ENCODE measurements around the gene TRAPPC12.
"Not testable (repeated sequence)": the region's sequence is repeated elsewhere in the genome, so short reads cannot be mapped to it uniquely, and the experiment has no call there.

Gene TRAPPC12

GRCh38 chr2:3379647-3380534 lies at the start of gene TRAPPC12:
TSS of gene TRAPPC12 (plus strand) at chr2:3379694. CDS start at chr2:3387624, 7,930 bp downstream.
- DNase-seq (ENCODE audit: low read depth): peak; percentile 92

GRCh38 chr2:3332133-3332532 lies 47.4 kb upstream of the TRAPPC12 start:
- DNase-seq (ENCODE audit: low read depth): no peak

GRCh38 chr2:3334392-3335345 lies 44.8 kb upstream of the TRAPPC12 start:
- no peak for DNase-seq (ENCODE audit: low read depth)

DNA sequence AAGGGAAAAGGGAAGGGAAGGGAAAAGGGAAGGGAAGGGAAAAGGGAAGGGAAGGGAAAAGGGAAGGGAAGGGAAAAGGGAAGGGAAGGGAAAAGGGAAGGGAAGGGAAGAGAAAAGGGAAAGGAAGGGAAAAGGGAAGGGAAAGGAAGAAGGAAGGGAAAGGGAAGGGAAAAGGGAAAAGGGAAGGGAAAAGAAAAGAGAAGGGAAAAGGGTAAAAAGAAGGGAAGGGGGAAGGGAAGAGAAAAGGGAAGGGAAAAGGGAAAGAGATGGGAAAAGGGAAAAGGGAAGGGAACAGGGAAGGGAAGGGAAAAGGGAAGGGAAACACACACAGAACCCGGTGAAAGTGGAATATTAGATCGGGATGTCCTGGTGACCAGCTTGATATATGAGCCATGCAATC lies 42.6 kb upstream of the TRAPPC12 start:
- DNase-seq (ENCODE audit: low read depth): no peak

GRCh38 chr2:3338340-3338739 lies 41.2 kb upstream of the TRAPPC12 start:
- DNase-seq (ENCODE audit: low read depth): no peak

DNA sequence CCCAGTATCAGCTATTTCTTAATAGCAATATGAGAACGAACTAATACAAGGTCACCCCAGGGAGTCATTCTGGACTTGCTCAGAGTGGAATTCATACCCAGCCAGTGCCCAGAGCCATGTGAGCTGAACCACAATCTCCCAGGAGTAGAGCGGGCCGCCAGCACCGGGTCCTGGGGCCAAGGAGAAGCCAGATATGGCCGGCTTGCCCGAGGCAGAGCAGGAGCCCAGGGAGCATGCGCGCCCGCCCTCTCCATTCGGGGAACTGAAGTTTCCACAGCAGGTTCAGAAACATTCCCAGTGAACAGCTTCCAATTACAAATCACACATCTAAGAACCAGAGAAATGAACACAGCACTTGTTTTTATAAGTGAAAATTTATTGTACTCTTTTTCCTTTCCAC lies 39.4 kb upstream of the TRAPPC12 start:
- DNase-seq (ENCODE audit: low read depth): no peak

DNA sequence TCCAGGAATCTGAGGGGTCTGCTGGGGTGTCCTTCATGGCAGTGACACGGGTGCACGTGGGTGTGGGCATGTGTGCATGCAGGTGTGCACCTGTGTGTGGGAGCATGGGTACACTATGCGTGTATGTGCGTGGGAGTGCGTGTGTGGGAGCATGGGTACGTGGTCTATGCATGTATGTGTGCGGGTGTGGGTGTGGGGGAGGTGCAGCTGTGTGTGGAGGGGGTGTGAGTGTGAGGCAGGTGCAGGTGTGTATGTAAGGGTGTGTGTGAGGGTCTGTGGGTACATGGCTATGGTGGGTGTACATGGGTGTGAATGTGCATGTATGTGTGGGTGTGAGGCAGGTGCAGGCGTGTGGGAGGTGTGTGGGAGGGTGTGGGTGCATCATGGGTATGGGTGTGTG lies 38.2 kb upstream of the TRAPPC12 start:
- no peak for DNase-seq (ENCODE audit: low read depth)

DNA sequence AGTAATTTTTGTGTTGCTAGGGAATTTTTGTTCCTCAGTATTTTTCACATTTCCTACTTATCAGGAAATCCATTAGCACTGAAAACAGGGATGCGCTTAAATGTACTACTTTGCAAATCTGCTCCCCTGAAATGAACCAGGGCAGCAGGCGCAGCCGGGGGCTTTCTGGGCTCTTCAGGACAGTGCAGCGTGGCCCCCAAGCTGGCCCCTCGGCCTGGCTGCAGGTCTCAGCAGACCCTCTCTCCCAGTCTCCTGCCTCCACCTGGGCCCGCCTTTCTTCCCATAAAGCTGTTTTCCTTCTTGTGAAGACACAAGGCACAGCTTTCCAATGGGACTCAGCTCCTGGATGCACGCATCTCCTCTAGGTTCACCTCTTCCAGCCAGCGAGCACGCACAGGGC lies 37.2 kb upstream of the TRAPPC12 start:
- DNase-seq (ENCODE audit: low read depth): no peak

DNA sequence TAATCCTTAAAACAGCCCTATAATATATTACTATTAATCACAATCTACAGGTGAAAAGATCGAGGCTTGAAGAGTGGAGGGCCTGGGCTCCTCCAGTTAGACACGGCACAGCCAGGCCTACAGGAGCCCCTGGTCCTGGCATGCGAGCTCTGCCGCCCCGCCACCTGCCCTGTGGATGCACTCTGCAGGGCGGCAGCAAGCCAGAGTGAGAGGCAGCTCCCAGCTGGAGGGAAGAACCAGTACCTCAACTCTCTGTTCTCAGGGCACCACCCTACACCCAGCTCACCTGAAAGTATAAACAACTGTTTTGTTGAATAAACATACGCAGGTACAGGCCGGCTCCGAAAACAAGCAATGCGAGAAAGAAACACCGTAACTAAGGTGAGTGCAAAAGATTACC lies 36.5 kb upstream of the TRAPPC12 start:
- DNase-seq (ENCODE audit: low read depth): no peak

DNA sequence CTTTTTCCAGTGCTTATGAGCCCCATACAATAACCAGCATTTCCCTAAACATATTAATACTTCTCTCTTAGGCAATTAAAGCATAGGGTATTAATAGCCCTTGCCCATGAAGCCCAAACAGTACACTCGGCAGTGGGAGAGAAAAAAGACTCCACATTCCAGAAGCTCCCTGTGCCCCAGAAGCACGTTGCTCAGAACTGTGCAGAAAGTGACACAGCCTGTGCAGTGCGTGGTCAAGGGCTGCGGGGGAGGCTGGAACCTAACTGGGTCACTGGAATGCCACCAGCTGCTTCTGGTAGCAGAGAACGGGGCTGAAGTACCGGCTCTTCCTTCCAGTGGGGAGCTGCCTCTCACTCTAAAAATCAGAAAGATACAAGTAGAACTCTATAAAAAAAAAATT lies 34.6 kb upstream of the TRAPPC12 start:
- DNase-seq (ENCODE audit: low read depth): no peak

DNA sequence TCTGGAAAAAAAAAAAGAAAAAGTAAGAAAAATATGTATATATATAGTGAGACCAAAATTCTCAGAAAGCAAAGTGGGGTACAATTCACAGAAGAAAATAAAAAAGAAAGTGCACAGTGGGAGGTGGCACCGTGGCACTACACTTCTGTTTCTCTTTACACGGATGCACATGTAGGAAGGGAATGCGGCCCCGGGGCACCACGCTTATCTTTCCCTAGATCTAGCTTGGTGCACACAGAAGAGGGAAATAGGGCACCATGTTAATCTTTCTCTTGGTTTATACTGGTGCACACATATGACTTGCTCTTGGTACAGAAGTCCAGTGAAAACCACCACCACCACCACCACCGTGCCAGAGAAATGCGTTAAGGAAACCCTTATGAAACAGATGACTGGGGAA lies 33.9 kb upstream of the TRAPPC12 start:
- no peak for DNase-seq (ENCODE audit: low read depth)

- no peak for DNase-seq (ENCODE audit: low read depth)
Observed at GRCh38 chr2:3348767-3349166, 30.7 kb upstream of the TRAPPC12 start.

DNA sequence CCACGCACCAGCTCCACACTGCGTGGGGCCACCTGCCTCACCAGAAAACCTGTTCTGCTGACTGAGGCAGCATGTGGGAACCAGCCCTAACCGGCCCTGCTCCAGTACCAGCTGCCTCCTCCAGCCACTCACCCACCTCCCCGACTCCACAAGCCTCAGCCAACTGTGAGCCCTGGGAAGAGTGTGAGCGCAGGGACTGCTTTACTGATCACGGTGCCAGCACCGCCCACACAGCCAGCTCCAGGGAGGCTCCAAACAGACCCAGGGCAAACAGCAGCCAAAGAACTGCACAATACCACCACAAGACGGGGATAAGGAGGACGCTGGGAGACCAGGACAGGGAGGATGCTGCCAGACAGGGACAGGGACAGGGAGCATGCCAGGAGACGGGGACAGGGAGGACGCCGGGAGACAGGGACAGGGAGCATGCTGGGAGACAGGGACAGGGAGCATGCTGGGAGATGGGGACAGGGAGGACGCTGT lies 30.2 kb upstream of the TRAPPC12 start:
- no peak for DNase-seq (ENCODE audit: low read depth)

GRCh38 chr2:3354986-3355385 lies 24.5 kb upstream of the TRAPPC12 start:
- DNase-seq (ENCODE audit: low read depth): no peak

DNA sequence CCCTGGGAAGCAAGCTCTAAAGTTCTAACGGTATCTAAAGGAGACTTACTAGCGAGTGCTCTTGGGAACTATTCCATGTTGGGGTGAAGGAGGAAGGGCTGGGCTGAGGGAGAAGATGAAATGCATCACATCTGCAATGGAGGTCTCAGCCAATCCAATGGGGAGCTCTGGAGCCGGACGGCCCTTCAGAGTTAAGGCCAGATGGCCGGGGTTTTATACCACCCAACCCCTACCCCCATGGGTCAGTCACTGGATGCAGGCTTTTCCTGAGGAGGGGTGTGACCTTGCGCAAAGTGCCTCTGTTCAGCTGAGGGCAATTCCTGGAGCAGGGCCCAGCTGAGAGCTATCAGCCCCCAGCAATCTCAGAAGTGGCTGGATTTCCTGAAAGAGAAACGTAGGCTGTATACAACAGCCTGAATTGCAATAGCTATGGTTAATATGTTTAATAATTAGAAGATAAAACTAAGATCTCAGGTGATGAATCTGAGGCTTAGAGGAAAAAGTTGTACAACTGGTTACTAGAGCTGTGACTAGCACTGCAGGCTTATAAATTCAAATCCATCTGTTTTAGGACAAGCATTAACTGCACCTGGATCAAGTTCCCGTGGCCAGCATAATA lies 23.4 kb upstream of the TRAPPC12 start:
- DNase-seq (ENCODE audit: low read depth): no peak

GRCh38 chr2:3356799-3357198 lies 22.7 kb upstream of the TRAPPC12 start:
- no peak for DNase-seq (ENCODE audit: low read depth)

DNA sequence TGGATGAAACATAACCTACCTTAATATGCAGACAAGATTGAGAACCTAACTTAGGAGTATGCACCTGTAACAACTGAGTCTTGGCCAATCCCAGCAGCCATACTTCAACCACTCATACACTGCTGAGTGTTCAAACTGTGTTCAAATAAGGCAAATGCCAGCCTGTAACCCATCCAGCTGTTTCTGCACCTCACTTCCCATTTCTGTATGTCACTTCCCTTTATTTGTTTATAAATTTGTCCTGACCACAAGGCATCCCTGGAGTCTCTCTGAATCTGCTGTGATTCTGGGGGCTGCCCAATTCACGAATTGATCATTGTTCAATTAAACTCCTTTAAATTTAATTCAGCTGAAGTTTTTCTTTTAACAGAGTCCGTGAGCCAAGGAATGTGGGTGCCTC lies 22.0 kb upstream of the TRAPPC12 start:
- not testable (repeated sequence) for DNase-seq (ENCODE audit: low read depth)

- DNase-seq (ENCODE audit: low read depth): no peak
Observed at GRCh38 chr2:3357926-3358325, 21.6 kb upstream of the TRAPPC12 start.

- DNase-seq (ENCODE audit: low read depth): no peak
Observed at GRCh38 chr2:3361518-3362389, 17.7 kb upstream of the TRAPPC12 start.

- no peak for DNase-seq (ENCODE audit: low read depth)
Observed at GRCh38 chr2:3365219-3365618, 14.3 kb upstream of the TRAPPC12 start.

DNA sequence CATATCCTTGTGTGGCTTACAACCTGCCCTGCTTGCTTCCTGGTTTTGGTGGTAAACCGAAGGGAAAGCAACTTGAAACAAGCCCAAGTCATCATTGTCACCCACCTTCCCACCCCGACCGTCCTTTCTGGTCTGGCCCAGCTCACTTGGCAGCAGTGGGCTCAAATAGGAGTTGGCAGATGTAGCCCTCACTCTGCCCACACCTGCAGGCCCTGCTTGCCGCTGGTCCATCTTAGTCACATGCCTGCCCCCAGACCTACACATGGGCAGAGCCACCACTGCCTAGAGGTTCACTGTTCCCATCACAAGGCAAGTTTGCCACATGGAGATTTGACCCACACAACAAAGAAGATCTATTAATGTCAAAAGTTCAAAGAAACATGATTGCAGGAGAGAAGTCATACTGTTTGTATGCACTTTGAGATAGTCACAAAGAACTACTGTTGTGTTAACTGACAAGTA lies 11.2 kb upstream of the TRAPPC12 start:
- no peak for DNase-seq (ENCODE audit: low read depth)

All from activated T-cell treated with anti-CD3 and anti-CD28 coated beads for 24 hours (primary cell).